GM19351 (cell line): ENCODE measurements around the gene ACYP1.
A peak's percentile ranks its signal among the peaks of the same experiment; 100 is the strongest.

Experiments
- ATAC-seq: cut with Tn5 transposase; IDR thresholded peaks from one replicate; pipeline ENCODE4 v1.9.1; 2021; ENCODE audit warnings: mild to moderate bottlenecking, moderate library complexity; ENCODE audit not compliant: unreplicated experiment

ACYP1 gene

DNA sequence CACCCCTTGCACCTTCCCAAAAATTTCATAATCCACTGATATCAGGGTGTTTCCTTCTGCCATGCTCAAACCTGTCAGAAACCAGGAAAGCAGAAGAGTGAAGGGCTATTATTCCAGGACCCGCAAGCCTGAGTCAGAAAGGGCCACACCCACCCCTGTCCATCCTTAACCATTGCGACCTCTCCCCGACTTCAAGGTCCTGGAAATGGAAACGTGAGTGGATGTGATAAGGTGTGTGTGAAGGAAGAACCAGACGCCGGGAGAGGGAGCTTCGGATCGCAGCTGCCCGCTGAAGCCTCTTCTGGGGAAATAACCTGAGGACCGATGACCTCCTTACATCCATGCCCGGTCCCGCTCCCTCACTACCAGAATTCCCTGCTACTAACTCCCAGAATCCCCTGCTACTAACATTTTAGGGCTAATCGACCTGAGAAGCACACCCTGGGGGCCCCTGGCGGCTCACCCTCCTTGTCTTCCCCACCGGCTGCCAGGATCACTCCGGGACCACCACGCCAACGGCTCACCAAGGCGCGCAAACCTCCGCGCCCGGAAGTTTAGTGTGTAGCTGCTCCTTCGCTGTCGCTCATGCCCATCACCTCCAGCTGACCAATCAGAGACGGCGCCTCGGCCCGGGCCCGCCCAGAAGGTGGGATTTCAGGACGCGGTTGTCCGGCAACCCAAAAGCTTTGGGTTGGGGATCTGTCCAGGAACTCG, at the start of gene ACYP1:
ACYP1 (minus strand) TSS at position 534 of the 714 bp plus-strand sequence; CDS start at position 63, 471 bp downstream.
- peak; percentile 98 for ATAC-seq

DNA sequence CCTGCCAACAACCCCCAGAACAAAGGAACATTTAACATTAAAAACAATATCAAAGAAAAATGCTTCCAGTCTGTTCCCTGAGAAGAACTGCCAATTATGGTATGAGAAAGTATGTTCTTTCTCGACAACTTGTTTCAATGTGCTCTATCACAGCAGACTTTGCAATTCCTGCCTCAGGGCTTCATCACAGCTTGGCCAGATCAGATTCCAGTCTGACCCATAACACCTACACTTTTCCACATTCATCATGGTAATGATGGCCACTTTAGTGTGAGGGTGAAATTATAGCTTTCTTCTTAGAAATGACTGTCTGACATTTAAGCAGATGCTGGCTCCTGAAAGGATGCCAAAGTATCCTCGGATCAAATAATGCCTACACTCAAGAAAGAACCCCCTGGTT, 46.1 kb upstream of the ACYP1 start:
- ATAC-seq: no peak

DNA sequence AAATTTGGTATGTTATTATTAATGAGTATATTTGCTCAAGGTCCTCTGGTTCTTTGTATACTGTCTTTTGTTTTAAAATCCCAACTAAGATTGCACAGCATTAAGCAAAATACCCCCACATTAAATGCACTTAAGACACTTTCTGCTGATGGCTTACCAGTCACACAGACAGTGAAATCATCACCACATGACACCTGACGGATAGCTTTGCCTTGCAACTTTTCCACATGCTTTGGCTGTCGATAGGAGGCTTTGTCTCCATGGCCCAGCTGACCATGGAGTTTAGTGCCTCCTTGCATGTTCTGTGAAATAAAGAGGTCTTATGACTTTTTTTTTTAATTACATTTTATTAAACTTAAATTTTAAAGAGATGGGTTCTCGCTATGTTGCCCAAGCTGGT, 43.4 kb upstream of the ACYP1 start:
- no peak for ATAC-seq

DNA sequence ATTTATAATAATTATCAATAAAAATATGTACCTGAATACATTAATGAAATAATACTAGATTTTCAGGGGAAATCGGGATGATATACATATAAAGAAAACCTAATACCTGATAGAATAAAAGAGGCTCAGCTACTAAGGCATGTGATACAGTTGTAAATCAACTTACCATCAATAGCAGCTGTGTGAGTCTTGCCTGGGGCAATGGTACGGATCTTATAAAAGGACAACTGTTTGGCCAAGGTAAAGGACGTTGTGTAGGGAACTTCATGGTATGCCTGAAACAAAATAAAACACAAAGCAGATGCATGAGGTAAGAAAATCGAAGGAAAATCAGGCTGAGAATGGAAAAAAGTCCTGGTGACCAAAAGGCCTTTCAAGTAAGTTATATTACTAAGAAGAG, 37.7 kb upstream of the ACYP1 start:
- no peak for ATAC-seq

DNA sequence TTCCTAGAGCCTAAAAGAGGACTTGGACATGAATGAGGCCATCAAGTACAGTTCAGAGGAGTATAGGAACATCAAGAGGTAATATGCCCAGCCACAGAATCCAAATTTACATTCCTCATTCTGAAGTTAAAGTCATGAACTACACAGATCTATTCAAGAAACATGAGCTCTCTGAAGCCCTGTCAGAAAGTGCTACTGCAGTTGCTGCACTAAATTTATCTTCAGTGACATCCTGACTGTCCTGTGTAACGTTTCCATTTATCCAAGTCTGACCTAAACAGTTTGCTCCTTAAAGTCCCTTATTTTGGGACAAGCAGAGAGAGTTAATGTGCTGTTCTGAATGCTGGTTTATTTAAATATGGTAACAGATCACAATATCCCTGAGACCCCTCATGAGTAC, 34.9 kb upstream of the ACYP1 start:
- ATAC-seq: no peak

DNA sequence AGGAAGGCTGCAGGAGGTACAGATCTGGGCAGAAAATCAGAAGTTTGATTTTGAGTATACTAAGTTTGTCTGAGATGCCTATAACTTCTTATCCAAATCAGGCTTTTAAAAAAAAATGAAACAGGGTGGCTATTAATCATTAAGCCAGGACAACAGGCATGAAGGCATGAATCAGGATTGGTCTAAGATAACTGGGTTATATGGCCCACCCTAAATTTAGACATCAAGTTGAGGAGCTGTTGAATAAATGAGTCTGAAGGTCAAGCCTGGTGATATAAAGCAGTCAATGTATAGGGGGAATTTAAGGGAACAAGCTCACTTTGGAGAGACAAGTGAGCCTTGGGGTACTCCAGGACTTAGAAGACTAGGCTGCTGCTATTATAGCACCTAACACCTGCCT, 34.4 kb upstream of the ACYP1 start:
- ATAC-seq: no peak

DNA sequence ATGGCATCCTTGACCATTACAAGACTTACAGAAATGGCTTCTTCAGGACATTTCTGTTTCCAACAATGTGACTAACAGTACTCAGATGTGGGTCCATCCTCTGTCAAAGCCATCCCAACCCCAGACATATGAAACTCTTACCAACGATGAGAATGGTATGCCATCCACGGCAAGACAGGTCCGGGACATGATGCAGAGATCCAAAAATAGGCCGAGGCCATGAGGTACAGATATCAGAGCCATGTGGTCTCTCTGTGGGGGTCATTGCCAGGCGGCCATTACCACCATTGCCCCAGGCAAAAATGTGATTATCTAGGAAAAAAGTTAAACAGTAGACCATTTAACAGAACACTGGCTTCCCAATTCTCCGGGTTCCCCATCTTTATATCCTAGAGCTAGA, 33.1 kb upstream of the ACYP1 start:
- ATAC-seq: no peak

DNA sequence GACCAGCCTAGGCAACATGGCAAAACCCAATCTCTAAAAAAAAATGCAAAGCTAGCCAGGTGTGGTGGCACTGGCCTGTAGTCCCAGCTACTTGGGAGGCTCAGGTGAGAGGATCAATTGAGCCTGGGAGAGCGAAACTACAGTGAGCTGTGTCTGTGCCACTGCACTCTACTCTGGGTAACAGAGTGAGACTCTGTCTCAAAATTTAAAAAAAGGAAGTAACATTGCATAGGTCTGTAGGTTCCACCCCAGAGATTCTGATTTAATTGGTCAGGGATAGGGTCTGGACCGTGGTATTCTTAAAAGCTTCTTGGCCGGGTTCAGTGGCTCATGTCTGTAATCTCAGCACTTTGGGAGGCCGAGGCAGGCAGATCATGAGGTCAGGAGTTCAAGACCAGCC, 31.9 kb upstream of the ACYP1 start:
- no peak for ATAC-seq

DNA sequence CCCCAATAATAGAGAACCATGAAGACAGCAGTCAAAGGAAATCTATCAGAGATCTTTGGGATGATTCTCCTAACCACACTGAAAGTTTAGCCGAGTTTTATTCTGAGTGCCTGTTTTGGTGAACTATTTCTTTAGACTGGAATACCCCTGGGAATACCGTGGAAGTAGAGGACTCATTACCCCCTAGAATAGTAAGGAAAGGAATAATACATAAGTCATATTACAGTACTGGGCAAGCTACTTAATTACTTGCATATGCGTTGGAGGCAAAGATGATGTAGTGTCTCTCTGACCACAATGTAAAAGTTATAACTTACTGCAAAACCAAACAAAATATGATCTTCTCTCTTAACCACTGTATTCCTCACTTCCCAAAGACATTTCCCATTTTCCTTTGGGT, 31.1 kb upstream of the ACYP1 start:
- ATAC-seq: no peak

DNA sequence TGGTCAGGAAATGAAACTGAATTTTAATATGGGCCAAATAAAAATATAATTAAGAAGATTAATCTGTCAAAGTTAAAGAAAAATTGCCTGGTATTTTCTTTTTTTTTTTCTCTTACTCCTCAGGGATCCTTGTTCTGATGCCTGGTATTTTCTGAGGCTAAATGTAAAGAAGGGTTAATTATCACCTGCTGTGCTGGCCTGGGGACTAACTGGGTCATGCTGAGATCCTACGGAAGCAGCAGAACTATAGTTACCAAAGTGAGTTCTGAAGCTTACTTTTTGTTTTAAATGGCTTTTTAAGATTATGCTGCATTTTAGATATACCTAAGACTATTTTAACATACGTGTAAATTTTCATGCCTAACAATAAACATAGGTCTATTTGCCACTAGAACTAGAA, 28.9 kb upstream of the ACYP1 start:
- ATAC-seq: no peak

DNA sequence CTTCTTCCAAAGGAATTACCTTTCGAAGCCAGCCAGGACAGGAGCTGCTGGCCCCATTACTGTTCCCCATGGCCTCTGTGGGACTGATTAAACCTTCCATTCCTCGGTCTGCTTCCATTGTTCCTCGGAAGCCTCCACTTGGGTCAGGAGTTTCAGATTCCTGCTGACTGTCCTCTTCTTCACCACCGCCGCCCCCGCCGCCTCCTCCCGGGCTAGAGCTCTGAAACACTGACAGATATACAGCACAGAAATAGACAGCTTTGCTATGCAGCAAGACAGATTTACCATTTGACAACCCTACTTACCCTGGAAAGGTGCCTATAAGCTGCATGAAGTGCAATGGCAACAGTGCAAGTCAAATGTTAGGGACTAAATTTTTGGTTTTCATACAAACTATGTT, 27.4 kb upstream of the ACYP1 start:
- no peak for ATAC-seq

DNA sequence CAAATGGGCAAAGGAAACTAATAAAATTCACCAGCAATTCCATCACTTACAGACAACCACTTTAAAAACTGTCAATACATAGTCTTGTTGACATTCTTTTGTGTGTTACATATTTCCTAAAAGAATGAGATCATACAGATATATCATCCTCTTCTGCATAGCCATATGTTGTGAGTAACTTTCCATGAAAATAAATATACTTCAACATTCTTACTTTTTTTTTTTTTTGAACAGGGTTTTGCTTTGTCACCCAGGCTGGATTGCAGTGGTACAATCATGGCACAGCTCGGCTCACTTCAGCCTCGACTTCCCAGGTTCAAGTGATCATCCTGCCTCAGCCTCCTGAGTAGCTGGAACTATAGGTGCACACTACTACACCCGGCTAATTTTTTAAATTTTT, 26.5 kb upstream of the ACYP1 start:
- ATAC-seq: no peak

DNA sequence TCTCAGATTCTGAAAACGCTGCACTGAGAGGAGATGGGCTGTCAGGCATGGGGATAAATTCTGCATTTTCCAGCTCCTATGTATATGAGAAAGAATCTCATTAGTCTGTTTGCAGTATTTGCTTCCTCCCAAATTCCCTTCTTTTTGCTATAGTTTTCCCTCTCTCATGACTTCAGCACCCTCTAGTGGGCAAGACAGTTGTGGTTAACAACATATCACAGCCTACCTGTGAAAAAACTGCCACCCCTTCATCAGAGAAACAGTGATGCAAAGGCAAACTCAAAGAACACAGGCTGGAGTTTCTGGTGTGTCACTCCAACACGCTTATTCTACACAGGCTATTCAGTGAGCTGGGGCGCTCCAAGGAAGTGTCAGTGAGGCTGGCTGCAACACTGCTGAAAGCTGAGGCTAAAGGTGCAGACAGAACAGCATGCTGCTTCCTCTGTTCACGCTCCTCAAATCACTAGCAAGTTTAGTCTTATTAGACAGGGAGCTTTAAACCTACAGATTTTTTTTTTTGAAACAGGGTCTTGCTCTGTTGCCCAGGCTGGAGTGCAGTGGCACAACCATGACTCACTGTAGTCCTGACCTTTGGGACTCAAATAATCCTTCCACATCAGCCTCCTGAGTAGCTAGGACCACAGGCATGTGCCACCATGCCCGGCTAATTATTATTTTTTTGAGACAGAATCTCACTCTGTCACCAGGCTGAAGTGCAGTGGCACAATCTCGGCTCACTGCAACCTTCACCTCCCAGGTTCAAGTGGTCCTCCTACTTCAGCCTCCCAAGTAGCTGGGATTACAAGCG, 24.9 kb upstream of the ACYP1 start:
- no peak for ATAC-seq

DNA sequence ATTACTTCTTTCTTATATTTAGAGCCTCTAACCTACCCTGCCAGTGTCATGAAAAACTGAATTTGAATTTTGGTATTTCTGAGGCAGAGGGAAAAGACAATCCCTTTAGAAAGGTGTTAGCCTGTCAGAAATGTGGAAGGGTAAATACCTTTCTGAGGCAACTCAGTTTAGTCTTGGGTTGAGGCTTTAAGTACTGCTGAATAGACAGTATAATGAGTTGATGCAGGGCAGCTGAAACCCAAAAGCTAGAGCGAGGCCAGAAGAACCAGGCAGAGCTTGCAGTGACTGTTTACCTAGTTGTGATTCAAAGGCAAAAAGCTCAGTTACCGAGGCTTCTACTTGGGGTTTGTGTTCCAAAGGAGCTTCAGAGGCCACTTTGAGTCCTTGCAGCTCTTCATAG, 24.3 kb upstream of the ACYP1 start:
- no peak for ATAC-seq

DNA sequence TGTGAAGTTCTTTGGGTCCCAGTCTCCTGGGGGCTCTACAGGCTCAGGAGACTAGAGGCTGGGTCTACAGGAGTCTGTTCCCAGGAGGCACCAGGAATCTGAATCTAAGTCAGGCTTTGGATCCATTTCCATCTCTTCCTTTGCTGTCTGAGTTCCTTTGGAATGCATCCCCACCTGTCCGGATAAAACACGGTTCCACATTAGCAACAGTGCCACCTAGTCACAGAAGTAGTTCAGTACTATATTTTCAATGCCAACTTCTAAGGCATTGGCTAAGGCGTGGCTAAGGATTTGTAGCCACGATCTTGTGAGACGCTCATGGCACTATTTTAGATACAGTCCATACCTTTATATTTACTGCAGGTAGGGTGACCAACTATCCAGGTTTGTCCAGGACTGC, 20.7 kb upstream of the ACYP1 start:
- no peak for ATAC-seq

DNA sequence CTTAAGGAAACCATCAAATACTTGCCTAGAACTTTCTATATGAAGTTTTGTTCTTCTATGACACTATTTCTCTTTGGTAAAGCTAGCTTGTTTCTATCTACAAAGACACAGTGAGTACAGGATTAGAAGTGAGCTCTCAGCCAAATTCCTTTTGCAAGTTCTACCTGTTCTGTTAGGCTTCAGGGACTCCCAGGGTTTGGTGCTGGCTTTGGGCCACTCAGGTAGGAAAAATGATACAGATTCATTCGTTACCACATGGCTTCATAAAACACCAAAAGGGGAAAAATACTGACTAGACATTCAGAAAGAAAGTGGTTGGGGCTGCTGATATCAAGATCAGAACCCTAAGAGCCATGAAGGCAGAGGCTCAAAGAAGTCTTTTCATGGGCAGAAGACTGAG, 19.4 kb upstream of the ACYP1 start:
- ATAC-seq: no peak

DNA sequence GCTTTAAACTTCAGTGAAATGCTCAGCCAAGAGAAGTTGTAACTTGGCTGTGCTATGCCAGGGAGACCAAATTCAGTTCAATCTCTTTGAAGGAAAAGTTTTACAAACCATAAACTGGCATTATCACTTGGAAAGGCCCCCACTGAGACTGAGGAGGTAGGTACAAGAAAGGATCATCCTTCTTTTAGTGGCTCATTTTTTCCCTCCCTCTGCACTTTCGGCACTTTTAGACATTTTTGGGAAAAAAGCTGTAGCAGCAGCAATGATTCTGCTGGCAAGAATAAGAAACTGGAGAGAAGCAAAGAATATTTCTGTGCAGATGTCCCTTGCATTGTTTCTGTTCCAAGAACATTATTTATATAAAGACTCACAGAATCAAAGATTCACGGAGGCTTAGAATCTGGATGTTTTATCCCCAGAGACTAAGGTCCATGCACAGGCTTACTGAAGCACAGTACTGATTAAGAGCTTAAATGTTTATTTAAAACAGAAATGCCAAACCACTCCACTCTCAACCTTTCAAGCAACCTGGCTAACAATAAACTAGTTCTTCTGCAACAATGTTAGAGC, 17.9 kb upstream of the ACYP1 start:
- no peak for ATAC-seq

DNA sequence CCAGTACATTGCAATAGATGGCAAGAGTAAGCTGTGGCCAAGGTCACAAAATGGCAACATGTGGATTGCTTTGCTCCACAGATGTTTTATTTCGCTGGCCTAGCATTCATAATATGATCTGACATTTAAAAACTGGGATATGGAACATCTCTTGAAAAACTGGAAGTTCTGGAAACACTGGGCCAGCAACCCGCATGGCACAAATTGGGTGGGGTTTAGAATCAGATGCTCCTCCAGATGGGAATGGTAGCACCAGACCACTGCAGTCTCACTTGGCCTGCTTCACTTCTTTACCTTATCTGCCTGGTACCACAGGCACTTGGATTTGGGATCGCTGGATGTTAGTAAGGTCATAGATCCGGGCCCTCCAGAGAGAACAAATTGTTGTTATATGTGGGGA, 15.7 kb upstream of the ACYP1 start:
- no peak for ATAC-seq

DNA sequence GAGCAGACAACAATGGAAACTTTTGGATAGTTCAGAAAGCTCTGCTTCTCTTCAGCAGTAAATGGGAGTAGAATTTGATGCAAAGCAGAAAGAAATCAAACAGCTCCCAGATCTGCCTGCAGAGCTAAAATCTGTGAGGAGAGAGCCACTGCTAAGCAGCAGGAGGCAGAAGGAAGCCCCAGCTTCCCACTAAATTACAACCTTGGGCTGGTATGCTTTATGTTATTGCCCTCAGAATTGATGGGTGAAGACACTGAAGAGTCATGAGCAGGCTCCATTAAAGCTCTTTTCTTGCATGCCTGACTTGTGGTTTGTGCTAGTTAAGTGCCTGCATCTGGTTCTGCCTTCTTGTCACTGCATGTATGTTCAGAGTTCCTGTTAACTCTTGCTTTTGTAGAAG, 14.0 kb upstream of the ACYP1 start:
- ATAC-seq: no peak

DNA sequence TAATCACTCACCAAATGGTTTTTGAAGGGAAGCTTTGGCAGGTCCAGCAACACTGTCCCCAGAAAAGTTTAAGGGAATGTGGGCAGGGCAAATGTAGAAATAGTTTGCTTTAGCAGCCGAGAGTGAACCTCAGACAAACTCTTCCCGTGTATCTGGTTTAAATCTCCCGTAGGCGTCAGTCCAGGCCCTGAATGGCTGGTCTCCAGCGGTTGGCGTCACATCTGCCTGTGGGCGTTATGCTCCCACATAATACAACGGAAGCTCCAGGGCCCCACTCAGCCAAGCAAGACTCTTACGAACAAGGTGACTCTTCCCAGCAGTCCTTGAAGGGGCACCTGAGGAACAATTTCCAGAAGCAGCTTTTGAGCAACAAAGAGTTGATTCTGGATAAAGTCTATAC, 6.6 kb upstream of the ACYP1 start:
- ATAC-seq: no peak

DNA sequence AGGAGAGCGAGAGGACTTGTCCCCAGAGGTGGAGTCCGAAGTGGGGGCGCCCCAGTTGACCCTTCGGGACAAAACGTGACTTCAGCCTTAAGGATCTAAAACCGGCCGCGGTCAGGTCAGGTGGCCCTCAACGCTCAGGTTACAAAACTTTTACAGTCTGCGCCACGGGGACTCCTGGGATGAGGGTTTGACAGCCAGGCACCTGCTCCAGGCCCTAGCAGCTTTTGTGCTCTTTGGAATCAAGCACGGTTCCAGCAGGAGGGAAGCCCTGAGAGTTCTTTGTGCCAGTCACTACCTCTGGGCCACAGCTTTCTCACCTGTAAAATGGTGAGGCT, 6.0 kb upstream of the ACYP1 start:
- ATAC-seq: no peak

DNA sequence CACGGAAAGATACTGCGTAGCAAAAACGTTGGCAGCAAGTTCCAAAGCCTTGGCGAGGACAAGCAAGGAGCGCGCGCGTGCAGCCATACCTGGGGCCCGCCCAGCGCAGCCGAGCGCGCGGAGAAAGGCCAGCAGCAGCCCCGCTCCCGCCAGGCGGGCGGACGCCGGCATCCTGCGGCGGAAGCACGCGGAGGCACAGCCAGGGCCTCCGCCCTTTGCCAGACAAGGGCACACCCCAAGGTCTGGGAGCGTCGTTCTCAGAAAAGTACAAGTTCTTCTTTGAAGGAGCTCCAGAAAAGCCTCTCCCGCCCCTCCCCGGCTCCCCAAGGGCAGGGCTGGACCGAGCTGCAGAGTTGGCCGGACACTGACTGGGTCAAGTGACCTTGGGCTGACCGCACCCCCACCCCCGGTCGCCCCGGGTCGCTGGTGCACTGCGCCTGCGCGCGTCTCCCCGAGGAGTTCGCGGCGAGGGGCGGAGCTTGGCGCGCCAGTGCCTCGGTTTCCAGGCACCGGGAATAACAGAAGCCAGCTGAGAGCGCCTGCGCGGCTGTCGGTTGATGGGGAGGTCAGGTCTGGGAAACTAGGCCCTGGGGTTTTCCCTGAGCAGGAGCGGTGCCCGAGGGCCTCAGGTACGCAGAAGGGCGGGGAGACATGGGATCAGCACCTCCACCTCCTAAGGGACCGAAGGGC, 5.4 kb upstream of the ACYP1 start, which contains the start of gene ZC2HC1C:
ZC2HC1C (plus strand) TSS at position 521 of the 690 bp plus-strand sequence. CDS start 933 bp downstream, outside the sequence.
- ATAC-seq: peak; percentile 82
